Thoracic aorta (tissue), 2 donors: Measurements from ENCODE around the gene PTPMT1. TPM values are rescaled to one million over a fixed set of nuclear protein-coding genes. Genes with fewer than 3 reads are reported as not detected.
"Not testable (repeated sequence)": the region's sequence is repeated elsewhere in the genome, so short reads cannot be mapped to it uniquely, and the experiment has no call there.

Source experiments
- ATAC-seq: fragments of 150-250 bp; one replicate; pipeline ENCODE4 v1.8.0; 2017; ENCODE audit warnings: low read depth; ENCODE audit not compliant: insufficient number of reproducible peaks, low FRiP score
- DNase-seq: peaks from one replicate; pipeline ENCODE4 v3.0.0-alpha.2; 2020; ENCODE audit warnings: low spot score
- H3K27ac ChIP-seq, 2 donors: fragments of 200-600 bp; sonication (generic); 1 replicate in 1 of 2; 2 replicates in 1 of 2; pipeline ENCODE4 v1.5.1; 2016; ENCODE audit warnings: mild to moderate bottlenecking in 2 of 2, moderate library complexity in 2 of 2
- H3K27me3 ChIP-seq: fragments of 200-600 bp; sonication (generic); replicated peaks from 2 replicates; pipeline ENCODE4 v1.6.0; 2016; ENCODE audit warnings: mild to moderate bottlenecking; ENCODE audit not compliant: insufficient read depth
- H3K36me3 ChIP-seq: fragments of 200-600 bp; sonication (generic); one replicate; pipeline ENCODE4 v1.5.1; 2016
- H3K4me1 ChIP-seq, 2 donors: fragments of 200-600 bp; sonication (generic); 1 replicate in 1 of 2; 2 replicates in 1 of 2; pipeline versions ENCODE4 v1.5.1 to v1.6.0; 2016; ENCODE audit warnings: low read depth in 2 of 2, mild to moderate bottlenecking in 1 of 2; ENCODE audit not compliant: control insufficient read depth in 1 of 2
- H3K4me3 ChIP-seq: fragments of 200-600 bp; sonication (generic); 2 replicates; pipeline ENCODE4 v1.5.1; 2016; ENCODE audit warnings: mild to moderate bottlenecking
- H3K9me3 ChIP-seq: fragments of 200-600 bp; sonication (generic); 2 replicates; pipeline ENCODE4 v1.5.1; 2016
- CTCF ChIP-seq: fragments of 200-600 bp; sonication (generic); IDR thresholded peaks from one replicate; pipeline ENCODE4 v1.5.1; 2019; ENCODE audit warnings: antibody characterized with exemption
- total RNA-seq, 2 donors: library from RNA; depleted of rRNA; stranded (reverse); fragments of >200 nt; gene quantifications; one replicate each; pipeline versions ENCODE4 v1.1.0 to v1.2.3, GENCODE V29; 2016

Gene PTPMT1
- total RNA-seq, 2 donors from 2014 or later, result 69.9 to 112 TPM

GRCh38 chr11:47523490-47524225, 41.7 kb upstream of the PTPMT1 start:
- Histone ChIP-seq H3K27me3 (no peaks in the 10 kb centered on the region), H3K4me1 (peaks cover 67 to 90% of the 10 kb centered on the region in 2 donors), H3K4me3 (peak overlapping the region; percentile 51), H3K9me3 (no peaks in the 10 kb centered on the region), H3K36me3 (no peaks in the 10 kb centered on the region), H3K27ac (peak overlapping the region; percentile 73 to 75)
- DNase-seq, result peak; percentile 41
- TF ChIP-seq CTCF, result no peak
- peak; percentile 72 for ATAC-seq

- peaks cover 62 to 85% of the 10 kb centered on the region in 2 donors for H3K4me1 ChIP-seq
- no peaks in the 10 kb centered on the region for H3K9me3 ChIP-seq
- H3K4me3 ChIP-seq, result peak overlapping the region; percentile 51
- H3K27ac ChIP-seq, result peak overlapping the region; percentile 73 to 75
- H3K36me3 ChIP-seq, result no peaks in the 10 kb centered on the region
- no peaks in the 10 kb centered on the region for H3K27me3 ChIP-seq
- ATAC-seq, result no peak
- TF ChIP-seq CTCF, result no peak
- DNase-seq, result no peak
Measured at GRCh38 chr11:47524291-47524874, 41.0 kb upstream of the PTPMT1 start.

- Histone ChIP-seq H3K27ac (peak overlapping the region; percentile 73 to 75), H3K4me1 (peaks cover 51 to 74% of the 10 kb centered on the region in 2 donors)
- not testable (repeated sequence) for ATAC-seq, H3K27me3 ChIP-seq, H3K9me3 ChIP-seq, DNase-seq, H3K36me3 ChIP-seq, H3K4me3 ChIP-seq
Measured at GRCh38 chr11:47526032-47526431, 39.4 kb upstream of the PTPMT1 start.

- TF ChIP-seq CTCF, result no peak
- DNase-seq (no peak), ATAC-seq (no peak)
- Histone ChIP-seq H3K9me3 (no peaks in the 10 kb centered on the region), H3K4me1 (peaks cover 46 to 74% of the 10 kb centered on the region in 2 donors), H3K4me3 (no peak overlapping the region), H3K27me3 (no peaks in the 10 kb centered on the region), H3K27ac (peak overlapping the region in 1 of 2 donors; percentile 75), H3K36me3 (no peaks in the 10 kb centered on the region)
Measured at GRCh38 chr11:47527186-47527585, 38.2 kb upstream of the PTPMT1 start.

GRCh38 chr11:47529951-47530350, 35.4 kb upstream of the PTPMT1 start:
- TF ChIP-seq CTCF, result no peak
- DNase-seq (no peak), ATAC-seq (no peak)
- Histone ChIP-seq H3K4me1 (peaks cover 42 to 71% of the 10 kb centered on the region in 2 donors), H3K27ac (no peak overlapping the region), H3K4me3 (no peak overlapping the region), H3K36me3 (no peaks in the 10 kb centered on the region), H3K27me3 (no peaks in the 10 kb centered on the region), H3K9me3 (no peaks in the 10 kb centered on the region)

- H3K9me3 ChIP-seq, H3K27me3 ChIP-seq, DNase-seq, H3K4me3 ChIP-seq, ATAC-seq, H3K36me3 ChIP-seq: not testable (repeated sequence)
- peaks cover 34 to 71% of the 10 kb centered on the region in 2 donors for H3K4me1 ChIP-seq
- peak overlapping the region in 1 of 2 donors; percentile 29 for H3K27ac ChIP-seq
Measured at GRCh38 chr11:47530721-47531120, 34.7 kb upstream of the PTPMT1 start.
